HepG2 (cell line): Measurements from ENCODE around the gene ST13. TPM values are rescaled to one million over a fixed set of nuclear protein-coding genes. Genes with fewer than 3 reads are reported as not detected.
A peak's percentile ranks its signal among the peaks of the same experiment; 100 is the strongest.

Source experiments
- ATAC-seq: fragments of 200-7000 bp; cut with Tn5 transposase; 3 replicates; pipeline ENCODE4 v1.9.1; 2020; ENCODE audit warnings: mild to moderate bottlenecking, moderate library complexity
- BruUV-seq: library from RNA; stranded (reverse); fragments of 400-500 nt; replicated peaks from 2 replicates; lab custom pipeline; 2021; lab: Mats Ljungman, UMichigan
- CTCF ChIA-PET: fragments of 300-600 bp; formaldehyde crosslinking; extraction: SDS; loops from one replicate; lab custom pipeline; 2021; ENCODE audit warnings: low total read pairs, inconsistent platforms, low intra/inter-chr PET ratio; lab: Yijun Ruan, JAX
- POLR2A ChIA-PET: fragments of 350-600 bp; sonication (Branson Sonifier 250); formaldehyde crosslinking; loops from one replicate; lab custom pipeline; 2020; ENCODE audit warnings: antibody characterized with exemption, inconsistent platforms; lab: Yijun Ruan, JAX
- DNase-seq: peaks from one replicate; pipeline ENCODE4 v3.0.0-alpha.2; 2015; ENCODE audit warnings: low spot score
- FAIRE-seq: peaks from 3 replicates; lab custom pipeline; 2011; peaks lifted over from hg19 to GRCh38; lab: Jason Lieb, UNC
- H2AFZ ChIP-seq: one replicate; pipeline ENCODE4 v1.6.1; 2011; ENCODE audit warnings: low read length, inconsistent platforms
- H3K27ac ChIP-seq: fragments of 300-600 bp; 3 replicates; pipeline ENCODE4 v1.8.0; 2011; ENCODE audit warnings: mixed run types, mild to moderate bottlenecking, mixed read lengths, low read length, inconsistent platforms; ENCODE audit not compliant: insufficient read depth; ENCODE audit errors: extremely low read length
- H3K27me3 ChIP-seq, 2 experiments: fragments of 200-600 bp in 1 of 2; 2 replicates in 1 of 2; 3 replicates in 1 of 2; pipeline versions ENCODE4 v1.6.0 to v1.8.0; 2011; ENCODE audit warnings: low read length in 2 of 2, mild to moderate bottlenecking in 2 of 2, moderate library complexity in 2 of 2, inconsistent platforms in 1 of 2; ENCODE audit not compliant: insufficient read depth in 2 of 2, control insufficient read depth in 1 of 2
- H3K36me3 ChIP-seq, 2 experiments: fragments of 200-600 bp in 1 of 2; replicated peaks in 1 of 2; 2 replicates in 1 of 2; 3 replicates in 1 of 2; pipeline versions ENCODE4 v1.5.1 to v1.8.0; 2011; ENCODE audit warnings: low read length in 2 of 2, inconsistent platforms in 1 of 2; ENCODE audit not compliant: insufficient read depth in 2 of 2, control insufficient read depth in 1 of 2
- H3K4me1 ChIP-seq: 2 replicates; pipeline ENCODE4 v1.5.1; 2012; ENCODE audit warnings: low read length, inconsistent platforms; ENCODE audit not compliant: insufficient read depth
- H3K4me2 ChIP-seq: 2 replicates; pipeline ENCODE4 v1.6.0; 2011; ENCODE audit warnings: low read depth, low read length, inconsistent platforms
- H3K4me3 ChIP-seq, 3 experiments: fragments of 200-600 bp in 1 of 3; sonication (generic), shearing (Covaris generic) in 1 of 3; replicated peaks in 1 of 3; 2 replicates each; pipeline ENCODE4 v1.5.1; 2011 to 2016; ENCODE audit warnings: low read length in 3 of 3, inconsistent platforms in 2 of 3, low read depth in 2 of 3, mild to moderate bottlenecking in 2 of 3, control low read depth in 1 of 3, mixed read lengths in 1 of 3; ENCODE audit not compliant: insufficient read depth in 1 of 3
- H3K79me2 ChIP-seq: one replicate; pipeline ENCODE4 v1.6.1; 2011; ENCODE audit warnings: low read length, inconsistent platforms; ENCODE audit not compliant: insufficient read depth
- H3K9ac ChIP-seq: 2 replicates; pipeline ENCODE4 v1.6.0; 2011; ENCODE audit warnings: mild to moderate bottlenecking, low read depth, low read length, inconsistent platforms; ENCODE audit not compliant: insufficient read depth
- H3K9me3 ChIP-seq: 2 replicates; pipeline ENCODE4 v1.5.1; 2012; ENCODE audit warnings: mild to moderate bottlenecking, low read length
- H4K20me1 ChIP-seq: 2 replicates; pipeline ENCODE4 v1.6.0; 2011; ENCODE audit warnings: inconsistent platforms, mild to moderate bottlenecking, low read length, moderate library complexity; ENCODE audit not compliant: insufficient read depth
- ARNT2 ChIP-seq: sonication (generic); formaldehyde crosslinking; IDR thresholded peaks from 2 replicates; pipeline ENCODE4 v1.8.0; 2022; ENCODE audit warnings: mild to moderate bottlenecking, low read depth, missing genetic modification reagents, moderate library complexity
- JDP2 ChIP-seq: sonication (generic); formaldehyde crosslinking; IDR thresholded peaks from 2 replicates; pipeline ENCODE4 v1.8.1; 2022; ENCODE audit warnings: missing genetic modification reagents, borderline replicate concordance
- NR2F6 ChIP-seq, 2 experiments: IDR thresholded peaks; 2 replicates each; pipeline ENCODE4 v1.6.1; 2016; ENCODE audit warnings: antibody characterized with exemption in 1 of 2, mild to moderate bottlenecking in 1 of 2
- POGZ ChIP-seq: sonication (generic); formaldehyde crosslinking; IDR thresholded peaks from 2 replicates; pipeline ENCODE4 v1.4.0; 2020; ENCODE audit warnings: mild to moderate bottlenecking, missing genetic modification reagents
- ZNF253 ChIP-seq: sonication (generic); formaldehyde crosslinking; IDR thresholded peaks from 2 replicates; pipeline ENCODE4 v1.8.0; 2022; ENCODE audit warnings: mild to moderate bottlenecking, missing genetic modification reagents, borderline replicate concordance
- ZNF781 ChIP-seq: sonication (generic); formaldehyde crosslinking; IDR thresholded peaks from 2 replicates; pipeline ENCODE4 v1.5.1; 2020; ENCODE audit warnings: borderline replicate concordance, mild to moderate bottlenecking, missing genetic modification reagents; ENCODE audit errors: not compliant biosample characterization
- WGBS: methylation state at CpG from one replicate; pipeline ENCODE4 v1.1.6; 2017; ENCODE audit warnings: low lambda C conversion rate; 5-methylcytosine and 5-hydroxymethylcytosine counted together
- in situ Hi-C: cut with HindIII; loops from 2 replicates; pipeline ENCODE4 v1.10.0; 2017; ENCODE audit warnings: low pct_unique_long_range_greater_than_20kb; ENCODE audit not compliant: extremely low pct_ligation_motif_present
- intact Hi-C: fragments of 100-400 bp; cut with micrococcal nuclease; formaldehyde crosslinking; loops from one replicate; pipeline ENCODE4 v1.10.0; 2022; ENCODE audit not compliant: unreplicated experiment
- polyA plus RNA-seq, 8 experiments: library from polyadenylated mRNA; depleted of rRNA in 3 of 8; stranded (reverse) in 7 of 8; unstranded in 1 of 8; fragments of >200 nt; fragmentation: Illumina TruSeq in 4 of 8; extraction: Trizol in 4 of 8; gene quantifications; 2 replicates each; pipeline versions ENCODE4 v1.2.1 to v1.2.3, GENCODE V29; 2011 to 2016; ENCODE audit warnings: low read depth in 4 of 8, missing spikeins in 1 of 8, mixed read lengths in 1 of 8; ENCODE audit not compliant: insufficient read depth in 1 of 8
- total RNA-seq, 5 experiments: library from RNA; depleted of rRNA; stranded (reverse); fragments of >200 nt; fragmentation: Illumina TruSeq; extraction: Trizol; gene quantifications; 2 replicates each; pipeline ENCODE4 v1.2.3, GENCODE V29; 2016; ENCODE audit warnings: low read depth in 1 of 5
- TF ChIP-seq, protein P1 (sequence below): sonication (generic); formaldehyde crosslinking; IDR thresholded peaks from 2 replicates; pipeline ENCODE4 v1.9.0; 2021; ENCODE audit warnings: mild to moderate bottlenecking, missing genetic modification reagents

Gene ST13
- total and polyA plus RNA-seq, 2 of the 13 experiments (the other 11 are each of a cell fraction or from before 2014, with no cell fraction given), result 110 to 274 TPM

DNA sequence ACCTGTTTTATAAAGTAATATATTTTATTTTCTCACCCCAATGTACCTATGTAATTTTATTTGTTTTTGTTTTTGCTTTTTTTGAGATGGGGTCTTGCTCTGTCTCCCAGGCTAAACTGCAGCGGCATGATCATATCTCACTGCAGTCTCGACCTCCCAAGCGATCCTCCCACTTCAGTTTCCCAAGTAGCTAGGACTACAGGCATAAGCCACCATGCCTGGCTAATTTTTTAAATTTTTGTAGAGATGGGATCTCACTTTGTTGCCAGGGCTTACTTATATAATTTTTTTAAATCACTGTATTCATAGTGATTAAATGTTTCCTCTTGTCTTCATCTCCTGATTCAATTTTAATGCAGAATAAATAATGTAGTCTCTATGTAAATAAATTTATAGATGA, 18.7 kb upstream of the ST13 start (continued):
- TF ChIP-seq ARNT2 (CRISPR knock-in tag) (no peak), POGZ (CRISPR knock-in tag) (no peak), ZNF253 (CRISPR knock-in tag) (no peak), ZNF781 (CRISPR knock-in tag) (no peak)
- TF ChIP-seq, protein P1, sequence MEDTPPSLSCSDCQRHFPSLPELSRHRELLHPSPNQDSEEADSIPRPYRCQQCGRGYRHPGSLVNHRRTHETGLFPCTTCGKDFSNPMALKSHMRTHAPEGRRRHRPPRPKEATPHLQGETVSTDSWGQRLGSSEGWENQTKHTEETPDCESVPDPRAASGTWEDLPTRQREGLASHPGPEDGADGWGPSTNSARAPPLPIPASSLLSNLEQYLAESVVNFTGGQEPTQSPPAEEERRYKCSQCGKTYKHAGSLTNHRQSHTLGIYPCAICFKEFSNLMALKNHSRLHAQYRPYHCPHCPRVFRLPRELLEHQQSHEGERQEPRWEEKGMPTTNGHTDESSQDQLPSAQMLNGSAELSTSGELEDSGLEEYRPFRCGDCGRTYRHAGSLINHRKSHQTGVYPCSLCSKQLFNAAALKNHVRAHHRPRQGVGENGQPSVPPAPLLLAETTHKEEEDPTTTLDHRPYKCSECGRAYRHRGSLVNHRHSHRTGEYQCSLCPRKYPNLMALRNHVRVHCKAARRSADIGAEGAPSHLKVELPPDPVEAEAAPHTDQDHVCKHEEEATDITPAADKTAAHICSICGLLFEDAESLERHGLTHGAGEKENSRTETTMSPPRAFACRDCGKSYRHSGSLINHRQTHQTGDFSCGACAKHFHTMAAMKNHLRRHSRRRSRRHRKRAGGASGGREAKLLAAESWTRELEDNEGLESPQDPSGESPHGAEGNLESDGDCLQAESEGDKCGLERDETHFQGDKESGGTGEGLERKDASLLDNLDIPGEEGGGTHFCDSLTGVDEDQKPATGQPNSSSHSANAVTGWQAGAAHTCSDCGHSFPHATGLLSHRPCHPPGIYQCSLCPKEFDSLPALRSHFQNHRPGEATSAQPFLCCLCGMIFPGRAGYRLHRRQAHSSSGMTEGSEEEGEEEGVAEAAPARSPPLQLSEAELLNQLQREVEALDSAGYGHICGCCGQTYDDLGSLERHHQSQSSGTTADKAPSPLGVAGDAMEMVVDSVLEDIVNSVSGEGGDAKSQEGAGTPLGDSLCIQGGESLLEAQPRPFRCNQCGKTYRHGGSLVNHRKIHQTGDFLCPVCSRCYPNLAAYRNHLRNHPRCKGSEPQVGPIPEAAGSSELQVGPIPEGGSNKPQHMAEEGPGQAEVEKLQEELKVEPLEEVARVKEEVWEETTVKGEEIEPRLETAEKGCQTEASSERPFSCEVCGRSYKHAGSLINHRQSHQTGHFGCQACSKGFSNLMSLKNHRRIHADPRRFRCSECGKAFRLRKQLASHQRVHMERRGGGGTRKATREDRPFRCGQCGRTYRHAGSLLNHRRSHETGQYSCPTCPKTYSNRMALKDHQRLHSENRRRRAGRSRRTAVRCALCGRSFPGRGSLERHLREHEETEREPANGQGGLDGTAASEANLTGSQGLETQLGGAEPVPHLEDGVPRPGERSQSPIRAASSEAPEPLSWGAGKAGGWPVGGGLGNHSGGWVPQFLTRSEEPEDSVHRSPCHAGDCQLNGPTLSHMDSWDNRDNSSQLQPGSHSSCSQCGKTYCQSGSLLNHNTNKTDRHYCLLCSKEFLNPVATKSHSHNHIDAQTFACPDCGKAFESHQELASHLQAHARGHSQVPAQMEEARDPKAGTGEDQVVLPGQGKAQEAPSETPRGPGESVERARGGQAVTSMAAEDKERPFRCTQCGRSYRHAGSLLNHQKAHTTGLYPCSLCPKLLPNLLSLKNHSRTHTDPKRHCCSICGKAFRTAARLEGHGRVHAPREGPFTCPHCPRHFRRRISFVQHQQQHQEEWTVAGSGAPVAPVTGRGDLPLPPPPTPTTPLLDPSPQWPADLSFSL (CRISPR knock-in tag), result no peak

DNA sequence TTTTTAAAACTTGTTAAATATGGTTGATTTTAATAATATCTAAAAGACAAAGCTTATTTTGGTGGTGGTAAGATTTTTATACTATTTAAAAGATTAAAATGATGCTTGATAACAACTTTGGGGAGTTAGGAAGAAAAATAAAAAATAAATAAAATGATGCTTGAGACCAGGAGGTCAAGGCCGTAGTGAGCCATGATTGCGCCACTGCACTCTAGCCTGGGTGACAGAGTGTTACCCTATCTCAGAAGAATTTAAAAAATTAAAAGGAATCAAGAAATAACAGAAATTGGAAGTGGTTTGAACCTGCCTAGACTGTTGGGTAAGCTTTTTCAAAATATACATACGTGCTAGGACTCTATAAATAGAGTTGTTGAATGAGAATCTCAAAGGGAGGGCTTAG, 17.6 kb upstream of the ST13 start:
- TF ChIP-seq JDP2 (CRISPR knock-in tag) (no peak), NR2F6 (IDR thresholded peaks at IDR 0.05) (peak; percentile 26; the same call in 1 of the 2 replicates), NR2F6 (CRISPR knock-in tag; IDR thresholded peaks at IDR 0.05) (no peak)
- TF ChIP-seq, all 625 proteins: peak for 1
- no peak overlapping the region for H3K27ac ChIP-seq
- 93% methylated on average over 3 of the region's 3 CpGs for WGBS
- H3K79me2 ChIP-seq, result no peaks in the 10 kb centered on the region
- ATAC-seq (no peak), DNase-seq (no peak), FAIRE-seq (no peak)
- no peaks in the 10 kb centered on the region for H3K9me3 ChIP-seq
- in situ Hi-C loops (no loop called here), intact Hi-C loops (no loop called here)
- H3K4me1 ChIP-seq, result peaks cover 8% of the 10 kb centered on the region; the same call in 1 of the 2 replicates
- H4K20me1 ChIP-seq, result no peaks in the 10 kb centered on the region
- ChIA-PET POLR2A (no interaction called here), CTCF (no interaction called here)
- no TSS peak for BruUV-seq
- no peak overlapping the region for H3K4me3 ChIP-seq
- no peaks in the 10 kb centered on the region for H3K27me3 ChIP-seq
- no peak overlapping the region for H3K9ac ChIP-seq
- no peak overlapping the region for H2AFZ ChIP-seq
- H3K36me3 ChIP-seq, result peaks cover 0 to 2% of the 10 kb centered on the region in 2 experiments; a peak in 1 of 5 replicates
- no peak overlapping the region for H3K4me2 ChIP-seq
